Ovary (tissue), 9 donors: ENCODE data around the gene CEND1. TPM values are rescaled to one million over a fixed set of nuclear protein-coding genes. Genes with fewer than 3 reads are reported as not detected.

Experiments used
- DNase-seq, 5 donors: peaks; one replicate each; pipeline ENCODE4 v3.0.0-alpha.2; 2019 to 2020
- H3K27ac ChIP-seq, 2 donors: fragments of 200-600 bp; one replicate each; pipeline versions ENCODE4 v1.5.1 to v1.8.0; 2019 to 2022
- H3K27me3 ChIP-seq: fragments of 200-600 bp; one replicate; pipeline ENCODE4 v1.8.0; 2022
- H3K36me3 ChIP-seq: fragments of 200-600 bp; sonication (generic); one replicate; pipeline ENCODE4 v1.5.1; 2019
- H3K4me1 ChIP-seq: one replicate; pipeline ENCODE4 v1.8.1; 2013; ENCODE audit warnings: mild to moderate bottlenecking, moderate library complexity; ENCODE audit not compliant: insufficient read depth
- H3K4me3 ChIP-seq: fragments of 200-600 bp; sonication (generic); one replicate; pipeline ENCODE4 v1.5.1; 2017
- H3K9me3 ChIP-seq, 2 donors: fragments of 200-600 bp in 1 of 2; sonication (generic) in 1 of 2; one replicate each; pipeline versions ENCODE4 v1.5.1 to v1.8.1; 2013 to 2019; ENCODE audit warnings: mild to moderate bottlenecking in 1 of 2, moderate library complexity in 1 of 2
- CTCF ChIP-seq, 3 donors: fragments of 450-650 bp in 2 of 3; fragments of 200-600 bp in 1 of 3; IDR thresholded peaks; one replicate each; pipeline versions ENCODE4 v1.5.1 to v1.8.0; 2016 to 2022; ENCODE audit warnings: antibody characterized with exemption in 3 of 3, mild to moderate bottlenecking in 1 of 3
- EP300 ChIP-seq: sonication (generic); formaldehyde crosslinking; IDR thresholded peaks from one replicate; pipeline ENCODE4 v1.6.1; 2017; ENCODE audit warnings: antibody characterized with exemption
- POLR2A ChIP-seq: fragments of 450-650 bp; IDR thresholded peaks from one replicate; pipeline ENCODE4 v1.6.1; 2017; ENCODE audit warnings: antibody characterized with exemption, mild to moderate bottlenecking, moderate library complexity
- WGBS, 3 donors: extraction: QIAGEN DNeasy Blood & Tissue Kit in 1 of 3; methylation state at CpG; one replicate each; pipeline versions ENCODE4 v1.1.5 to v1.1.7; 2013 to 2017; 5-methylcytosine and 5-hydroxymethylcytosine counted together
- intact Hi-C, 4 donors: fragments of 100-400 bp; cut with DNase I; formaldehyde crosslinking; loops; one replicate each; pipeline versions ENCODE4 v1.11.0 to v1.15.1; 2022 to 2023
- polyA plus RNA-seq, 2 donors: library from polyadenylated mRNA; stranded (reverse); fragments of 200-250 nt in 1 of 2; fragments of 350-450 nt in 1 of 2; fragmentation: Illumina TruSeq in 1 of 2; extraction: RNeasy Lipid Tissue Mini Kit (QIAGEN cat#74804) in 1 of 2; gene quantifications; one replicate each; pipeline ENCODE4 v1.2.3, GENCODE V29; 2013 to 2014
- total RNA-seq, 7 donors: library from RNA; depleted of rRNA in 2 of 7; stranded (reverse); fragments of >200 nt in 2 of 7; fragmentation: NEBNext Ultra II Directional in 3 of 7; extraction: Animal tissue kit (Norgen Biotek cat#: 25700) in 3 of 7; gene quantifications; one replicate each; pipeline versions ENCODE4 v1.1.0 to v1.2.4, GENCODE V29; 2016 to 2023
- donor health status: DM: no; HTN: no; CAD: no; lungs with moderate emphysema.
- donor health status: DM: no; HTN: no; CAD: no.
- donor health status: Bipolar disorder and iron deficiency.
- donor health status: DM: yes; HTN: yes; CAD: no.
- donor health status: DM: no; HTN: no; CAD: no.
- donor health status: DM: yes; HTN: yes; CAD: no.

The CEND1 gene
- total and polyA plus RNA-seq, 9 donors, result 0.07 to 0.15 TPM; not detected in 7

GRCh38 chr11:815675-816432 lies 26.0 kb upstream of the CEND1 start:
- DNase-seq, result no peak
- no peak for TF ChIP-seq CTCF (IDR thresholded peaks at IDR 0.05)
- TF ChIP-seq POLR2A, result no peak
- no peak for TF ChIP-seq EP300
- Histone ChIP-seq H3K4me1 (peaks cover 11% of the 10 kb centered on the region), H3K9me3 (no peaks in the 10 kb centered on the region), H3K4me3 (no peak overlapping the region), H3K36me3 (no peaks in the 10 kb centered on the region), H3K27ac (no peak overlapping the region), H3K27me3 (no peaks in the 10 kb centered on the region)
- 77 to 84% (median 84%) methylated on average over 11 of the region's 11 CpGs for WGBS, 3 donors
- intact Hi-C loops, result no loop called here

- TF ChIP-seq POLR2A (no peak), CTCF (IDR thresholded peaks at IDR 0.05) (no peak), EP300 (no peak)
- no peak overlapping the region for H3K4me3 ChIP-seq
- H3K4me1 ChIP-seq, result peaks cover 10% of the 10 kb centered on the region
- no peaks in the 10 kb centered on the region for H3K27me3 ChIP-seq
- no peak overlapping the region for H3K27ac ChIP-seq
- intact Hi-C loops, result no loop called here
- no peak for DNase-seq
- H3K9me3 ChIP-seq, result no peaks in the 10 kb centered on the region
- 68 to 73% (median 69%) methylated on average over 9 of the region's 9 CpGs for WGBS, 3 donors
- no peaks in the 10 kb centered on the region for H3K36me3 ChIP-seq
Measured at GRCh38 chr11:813456-814096, 23.7 kb upstream of the CEND1 start.

DNA sequence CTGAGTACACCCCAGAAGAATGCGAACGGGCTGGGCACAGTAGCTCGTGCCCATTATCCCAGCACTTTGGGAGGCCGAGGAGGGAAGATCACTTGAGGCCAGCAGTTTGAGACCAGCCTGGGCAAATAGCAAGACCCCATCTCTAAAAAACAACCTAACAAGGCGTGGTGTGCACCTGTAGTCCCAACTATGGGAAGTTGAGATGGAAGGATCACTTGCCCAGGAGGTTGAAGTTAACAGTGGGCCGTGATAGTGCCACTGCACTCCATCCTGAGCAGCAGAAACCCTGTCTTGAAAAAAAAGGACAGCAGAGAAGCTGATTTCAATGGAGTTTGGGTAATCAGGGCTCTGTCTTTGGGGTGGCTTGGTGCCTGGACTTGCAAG lies 23.2 kb upstream of the CEND1 start:
- intact Hi-C loops, result no loop called here
- no peak overlapping the region for H3K4me3 ChIP-seq
- H3K9me3 ChIP-seq, result no peaks in the 10 kb centered on the region
- TF ChIP-seq EP300, result no peak
- no peak for TF ChIP-seq POLR2A
- WGBS, 3 donors, result 77 to 85% (median 81%) methylated on average over 6 of the region's 6 CpGs
- H3K27ac ChIP-seq, result no peak overlapping the region
- H3K36me3 ChIP-seq, result no peaks in the 10 kb centered on the region
- H3K4me1 ChIP-seq, result peaks cover 10% of the 10 kb centered on the region
- H3K27me3 ChIP-seq, result no peaks in the 10 kb centered on the region
- DNase-seq, result no peak

DNA sequence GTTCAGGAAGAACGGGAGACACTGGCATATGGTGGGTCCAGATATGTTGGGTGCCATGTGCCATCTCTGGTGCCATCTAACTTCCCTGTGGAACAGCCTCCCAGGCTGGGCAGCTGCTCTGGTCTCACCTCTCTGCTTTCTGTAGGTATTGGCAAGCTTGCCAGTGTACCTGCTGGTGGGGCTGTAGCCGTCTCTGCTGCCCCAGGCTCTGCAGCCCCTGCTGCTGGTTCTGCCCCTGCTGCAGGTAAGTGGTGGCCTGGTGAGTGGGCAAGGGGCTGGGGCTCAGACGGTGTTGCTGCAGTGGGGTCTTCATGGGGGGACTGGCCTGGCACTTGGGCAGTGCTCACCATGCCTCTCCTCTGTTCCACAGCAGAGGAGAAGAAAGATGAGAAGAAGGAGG lies 22.5 kb upstream of the CEND1 start:
- Histone ChIP-seq H3K9me3 (no peaks in the 10 kb centered on the region), H3K27ac (no peak overlapping the region), H3K27me3 (no peaks in the 10 kb centered on the region), H3K4me3 (no peak overlapping the region), H3K4me1 (peaks cover 10% of the 10 kb centered on the region), H3K36me3 (no peaks in the 10 kb centered on the region)
- TF ChIP-seq EP300 (no peak), POLR2A (no peak), CTCF (IDR thresholded peaks at IDR 0.05) (no peak)
- no peak for DNase-seq
- WGBS, 3 donors, result 68 to 86% (median 79%) methylated on average over 3 of the region's 3 CpGs
- intact Hi-C loops, result no loop called here
